Stimulated activated naive CD8-positive, alpha-beta T cell treated with anti-CD3 and anti-CD28 coated beads, Interleukin-15, amount 100 ng/mL, for 72 hours (primary cell): Measurements from ENCODE around the gene SLCO4A1.

Experiments
- ATAC-seq: fragments of 150-1000 bp; cut with Tn5 transposase; 2 replicates; pipeline ENCODE4 v1.10.0; 2021; ENCODE audit warnings: mild to moderate bottlenecking, moderate library complexity
- DNase-seq, 2 donors: peaks; one replicate each; pipeline ENCODE4 v3.0.0; 2021 to 2022
- H3K27ac Mint-ChIP-seq, 2 donors: one replicate each; pipeline ENCODE4 v1.8.0; 2022; ENCODE audit warnings: mild to moderate bottlenecking in 2 of 2, mixed read lengths in 2 of 2, moderate library complexity in 2 of 2
- H3K27me3 Mint-ChIP-seq: one replicate; pipeline ENCODE4 v1.8.0; 2022; ENCODE audit warnings: mixed read lengths
- H3K4me1 Mint-ChIP-seq: one replicate; pipeline ENCODE4 v1.8.0; 2022; ENCODE audit warnings: mild to moderate bottlenecking, mixed read lengths
- H3K4me3 Mint-ChIP-seq, 2 donors: one replicate each; pipeline ENCODE4 v1.8.0; 2022; ENCODE audit warnings: mild to moderate bottlenecking in 2 of 2, mixed read lengths in 2 of 2, moderate library complexity in 1 of 2
- H3K9me3 Mint-ChIP-seq, 2 donors: one replicate each; pipeline ENCODE4 v1.8.0; 2022; ENCODE audit warnings: mixed read lengths in 2 of 2

The SLCO4A1 gene

GRCh38 chr20:62716941-62717310 lies 74.6 kb downstream of the SLCO4A1 start:
- no peak overlapping the region for H3K4me3 Mint-ChIP-seq
- H3K4me1 Mint-ChIP-seq = peaks cover 32% of the 10 kb centered on the region
- ATAC-seq (no peak), DNase-seq (no peak)
- H3K9me3 Mint-ChIP-seq = peaks cover 20 to 24% of the 10 kb centered on the region in 2 donors
- no peak overlapping the region for H3K27ac Mint-ChIP-seq
- H3K27me3 Mint-ChIP-seq = peaks cover 20% of the 10 kb centered on the region

GRCh38 chr20:62717933-62718332 lies 75.6 kb downstream of the SLCO4A1 start:
- Mint-ChIP-seq H3K4me1 (peaks cover 39% of the 10 kb centered on the region), H3K27me3 (peaks cover 20% of the 10 kb centered on the region), H3K4me3 (no peak overlapping the region), H3K9me3 (peaks cover 24 to 29% of the 10 kb centered on the region in 2 donors), H3K27ac (no peak overlapping the region)
- DNase-seq (no peak), ATAC-seq (no peak)

DNA sequence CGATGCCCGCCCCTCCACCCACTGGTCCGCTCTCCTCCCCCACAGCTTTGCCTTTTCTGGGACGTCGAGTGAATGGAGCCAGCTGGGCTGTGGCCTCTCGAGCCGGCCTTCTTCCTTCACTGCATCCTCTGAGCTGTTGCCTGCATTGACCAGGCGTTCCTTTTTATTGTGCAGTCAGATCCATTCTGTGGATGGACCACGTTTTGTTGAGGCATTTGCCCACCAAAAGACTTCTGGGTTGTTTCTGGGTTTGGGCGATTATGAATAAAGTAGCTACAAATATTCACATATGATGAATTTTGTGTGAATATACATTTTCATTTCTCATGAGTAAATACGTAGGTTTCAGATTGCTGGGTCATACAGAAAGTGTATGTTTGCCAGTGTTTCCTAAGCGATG lies 76.2 kb downstream of the SLCO4A1 start:
- ATAC-seq (no peak), DNase-seq (no peak)
- Mint-ChIP-seq H3K4me1 (peaks cover 39% of the 10 kb centered on the region), H3K9me3 (peaks cover 24 to 29% of the 10 kb centered on the region in 2 donors), H3K27ac (no peak overlapping the region), H3K27me3 (peaks cover 18% of the 10 kb centered on the region), H3K4me3 (no peak overlapping the region)

DNA sequence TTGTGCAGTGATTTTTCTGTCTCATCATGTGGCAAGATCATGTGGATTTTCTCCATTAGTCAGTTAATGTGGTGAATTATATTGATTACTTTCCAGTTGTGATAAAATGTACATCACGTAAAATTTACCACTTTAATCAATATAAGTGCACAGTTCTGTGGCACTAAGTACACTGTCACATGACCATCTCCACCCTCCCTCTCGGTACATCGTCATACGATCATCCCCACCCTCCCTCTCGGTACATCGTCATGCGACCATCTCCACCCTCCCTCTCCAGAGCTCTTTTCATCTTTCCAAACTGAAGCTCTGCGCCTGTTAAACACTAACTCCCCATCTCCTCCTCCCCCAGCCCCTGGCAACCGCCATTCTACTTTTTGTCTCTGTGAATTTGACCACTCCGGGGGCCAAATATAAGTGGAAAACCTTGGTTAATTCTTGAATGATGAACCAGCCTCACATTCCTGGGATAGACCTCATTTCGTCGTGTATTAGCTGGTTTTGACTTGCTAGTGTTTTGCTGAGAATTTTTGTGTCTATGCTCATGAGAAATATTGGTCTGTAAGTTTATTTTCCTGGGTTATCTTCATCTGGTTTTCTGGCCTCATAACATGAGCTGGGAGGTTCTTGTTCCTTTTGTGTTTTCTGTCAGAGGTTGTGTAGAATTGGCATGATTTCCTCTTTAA lies 77.1 kb downstream of the SLCO4A1 start:
- H3K9me3 Mint-ChIP-seq = peaks cover 24 to 29% of the 10 kb centered on the region in 2 donors
- DNase-seq = no peak
- no peak overlapping the region for H3K4me3 Mint-ChIP-seq
- H3K27me3 Mint-ChIP-seq = peaks cover 9% of the 10 kb centered on the region
- peaks cover 39% of the 10 kb centered on the region for H3K4me1 Mint-ChIP-seq
- no peak overlapping the region for H3K27ac Mint-ChIP-seq
- ATAC-seq = no peak
